ENCODE results near the gene ZMIZ2.

Gene ZMIZ2

DNA sequence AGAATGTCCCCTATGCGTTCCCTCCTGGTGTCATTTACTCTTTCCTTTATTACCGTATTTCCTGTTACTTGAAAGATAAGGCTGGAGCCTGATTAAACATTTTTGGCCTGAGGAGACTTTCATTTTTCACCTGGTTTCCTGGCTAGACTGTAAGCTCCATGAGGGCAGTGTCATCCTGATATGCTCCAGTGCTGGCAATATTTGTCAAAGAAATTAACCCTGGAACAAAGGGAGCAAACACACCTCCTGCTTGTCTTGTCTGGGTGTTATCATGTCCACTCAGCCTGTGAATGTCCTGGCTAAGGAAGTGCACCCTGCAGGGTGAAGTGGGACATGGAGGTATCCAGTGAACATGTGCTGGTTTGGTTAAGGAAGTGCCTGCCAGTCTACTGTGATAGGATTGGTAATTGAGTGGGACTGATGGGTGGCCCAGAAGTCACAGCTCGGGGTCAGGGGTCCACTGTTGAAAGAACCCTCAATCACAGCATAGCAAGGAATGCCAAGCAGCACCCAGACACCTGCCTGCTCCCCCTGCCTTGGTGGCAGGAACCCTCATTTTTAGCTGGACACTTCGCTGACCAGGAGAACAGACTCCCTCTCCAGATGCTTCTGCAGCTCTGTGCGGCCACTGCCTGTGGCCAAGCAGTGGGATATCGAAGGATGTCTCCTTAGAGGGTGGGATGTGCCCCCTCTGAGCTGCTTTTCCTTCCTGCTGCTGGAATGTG lies 26.9 kb downstream of the ZMIZ2 start:
- TF ChIP-seq, protein P1, sequence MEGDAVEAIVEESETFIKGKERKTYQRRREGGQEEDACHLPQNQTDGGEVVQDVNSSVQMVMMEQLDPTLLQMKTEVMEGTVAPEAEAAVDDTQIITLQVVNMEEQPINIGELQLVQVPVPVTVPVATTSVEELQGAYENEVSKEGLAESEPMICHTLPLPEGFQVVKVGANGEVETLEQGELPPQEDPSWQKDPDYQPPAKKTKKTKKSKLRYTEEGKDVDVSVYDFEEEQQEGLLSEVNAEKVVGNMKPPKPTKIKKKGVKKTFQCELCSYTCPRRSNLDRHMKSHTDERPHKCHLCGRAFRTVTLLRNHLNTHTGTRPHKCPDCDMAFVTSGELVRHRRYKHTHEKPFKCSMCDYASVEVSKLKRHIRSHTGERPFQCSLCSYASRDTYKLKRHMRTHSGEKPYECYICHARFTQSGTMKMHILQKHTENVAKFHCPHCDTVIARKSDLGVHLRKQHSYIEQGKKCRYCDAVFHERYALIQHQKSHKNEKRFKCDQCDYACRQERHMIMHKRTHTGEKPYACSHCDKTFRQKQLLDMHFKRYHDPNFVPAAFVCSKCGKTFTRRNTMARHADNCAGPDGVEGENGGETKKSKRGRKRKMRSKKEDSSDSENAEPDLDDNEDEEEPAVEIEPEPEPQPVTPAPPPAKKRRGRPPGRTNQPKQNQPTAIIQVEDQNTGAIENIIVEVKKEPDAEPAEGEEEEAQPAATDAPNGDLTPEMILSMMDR (IDR thresholded peaks at IDR 0.05; ENCODE audit: insufficient read depth, low read length, poor library complexity, severe bottlenecking): no peak
- TF ChIP-seq EZH2phosphoT487 (conservative IDR thresholded peaks at IDR 0.05; ENCODE audit: low read length): no peak
- Histone ChIP-seq H3F3A (ENCODE audit: insufficient read depth) (no peaks in the 10 kb centered on the region), H4K20me1 (ENCODE audit: low read depth, low read length) (no peaks in the 10 kb centered on the region)

DNA sequence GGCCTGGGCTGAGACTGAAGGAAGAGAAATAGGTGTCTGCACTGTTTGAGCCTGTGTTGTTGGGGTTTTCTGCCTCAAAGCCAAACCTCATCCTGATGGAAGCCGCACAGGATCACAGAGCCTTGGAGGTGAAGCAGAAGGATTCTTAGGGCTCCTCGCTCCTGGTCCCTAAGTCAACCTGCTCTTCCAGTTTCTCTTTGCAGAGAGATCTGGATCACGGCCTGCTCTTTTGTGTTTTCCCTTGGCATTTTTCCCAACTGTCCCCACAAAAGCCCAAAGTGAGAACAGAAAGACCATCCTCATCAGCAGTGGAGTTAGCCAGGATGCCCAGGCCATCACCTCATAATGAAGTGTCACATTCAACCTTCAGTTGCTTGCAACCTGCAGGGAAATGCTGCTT lies 27.6 kb downstream of the ZMIZ2 start:
- Histone ChIP-seq H3K4me2 (ENCODE audit: low read depth, low read length, poor library complexity, severe bottlenecking) (no peak overlapping the region), H3K4me3 (ENCODE audit: insufficient read depth, low read length, poor library complexity, severe bottlenecking) (no peak overlapping the region), H3K9me3 (ENCODE audit: insufficient read depth, low read length) (no peaks in the 10 kb centered on the region), H3K36me3 (ENCODE audit: low read length) (no peaks in the 10 kb centered on the region), H4K20me1 (ENCODE audit: low read depth, low read length) (no peaks in the 10 kb centered on the region), H3K9ac (ENCODE audit: low read length) (no peak overlapping the region), H2AFZ (ENCODE audit: low read depth, low read length, severe bottlenecking) (no peak overlapping the region), H3K27ac (ENCODE audit: low read depth, low read length) (no peak overlapping the region), H3K9me2 (replicated peaks; ENCODE audit: insufficient read depth, low read length) (no peaks in the 10 kb centered on the region), H3K79me2 (ENCODE audit: insufficient read depth, low read length) (no peaks in the 10 kb centered on the region), H3K27me3 (ENCODE audit: low read length) (no peaks in the 10 kb centered on the region), H3F3A (ENCODE audit: insufficient read depth) (no peaks in the 10 kb centered on the region)
- no peak for TF ChIP-seq EZH2phosphoT487 (conservative IDR thresholded peaks at IDR 0.05; ENCODE audit: low read length)
- TF ChIP-seq, protein P1 (IDR thresholded peaks at IDR 0.05; ENCODE audit: insufficient read depth, low read length, poor library complexity, severe bottlenecking): no peak

More for the DNA sequence above, 26.9 kb downstream of the ZMIZ2 start:
- Histone ChIP-seq H3K4me3 (ENCODE audit: insufficient read depth, low read length, poor library complexity, severe bottlenecking) (no peak overlapping the region), H3K27ac (ENCODE audit: low read depth, low read length) (no peak overlapping the region), H3K4me2 (ENCODE audit: low read depth, low read length, poor library complexity, severe bottlenecking) (no peak overlapping the region), H2AFZ (ENCODE audit: low read depth, low read length, severe bottlenecking) (no peak overlapping the region), H3K79me2 (ENCODE audit: insufficient read depth, low read length) (no peaks in the 10 kb centered on the region), H3K9ac (ENCODE audit: low read length) (no peak overlapping the region), H3K9me2 (replicated peaks; ENCODE audit: insufficient read depth, low read length) (no peaks in the 10 kb centered on the region), H3K27me3 (ENCODE audit: low read length) (no peaks in the 10 kb centered on the region), H3K36me3 (ENCODE audit: low read length) (no peaks in the 10 kb centered on the region), H3K9me3 (ENCODE audit: insufficient read depth, low read length) (no peaks in the 10 kb centered on the region)

DNA sequence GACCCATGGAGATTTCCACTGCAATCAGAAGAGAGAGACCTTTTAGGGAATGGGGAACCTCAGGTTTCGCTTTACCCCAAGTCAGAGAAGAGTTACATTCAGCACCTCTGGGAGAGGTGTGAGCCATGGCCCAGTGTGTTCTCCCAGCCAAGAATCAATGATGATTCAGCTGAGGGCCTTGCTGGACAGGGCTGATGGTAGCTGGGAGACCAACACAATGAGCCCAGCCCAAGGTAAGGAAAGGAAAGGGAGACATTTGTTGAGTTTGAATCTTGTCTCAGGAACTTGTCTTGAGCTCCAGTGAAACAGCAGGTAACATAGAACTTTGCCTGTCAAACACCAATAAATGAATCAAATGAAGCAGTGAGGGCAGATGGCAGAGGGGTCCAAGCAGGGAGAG lies 33.8 kb downstream of the ZMIZ2 start:
- no peaks in the 10 kb centered on the region for H3K9me2 ChIP-seq (replicated peaks; ENCODE audit: insufficient read depth, low read length)
- no peak overlapping the region for H3K27ac ChIP-seq (ENCODE audit: low read depth, low read length)
- H3K4me3 ChIP-seq (ENCODE audit: insufficient read depth, low read length, poor library complexity, severe bottlenecking): no peak overlapping the region
- H3K4me2 ChIP-seq (ENCODE audit: low read depth, low read length, poor library complexity, severe bottlenecking): no peak overlapping the region
- no peak overlapping the region for H3K9ac ChIP-seq (ENCODE audit: low read length)
- no peak for TF ChIP-seq EZH2phosphoT487 (conservative IDR thresholded peaks at IDR 0.05; ENCODE audit: low read length)
- TF ChIP-seq, protein P1 (IDR thresholded peaks at IDR 0.05; ENCODE audit: insufficient read depth, low read length, poor library complexity, severe bottlenecking): no peak
- no peaks in the 10 kb centered on the region for H4K20me1 ChIP-seq (ENCODE audit: low read depth, low read length)
- H3K36me3 ChIP-seq (ENCODE audit: low read length): no peaks in the 10 kb centered on the region
- no peaks in the 10 kb centered on the region for H3K79me2 ChIP-seq (ENCODE audit: insufficient read depth, low read length)
- H3K9me3 ChIP-seq (ENCODE audit: insufficient read depth, low read length): peaks cover 5% of the 10 kb centered on the region; the same call in 1 of the 2 replicates
- no peak overlapping the region for H2AFZ ChIP-seq (ENCODE audit: low read depth, low read length, severe bottlenecking)
- no peaks in the 10 kb centered on the region for H3F3A ChIP-seq (ENCODE audit: insufficient read depth)
- H3K27me3 ChIP-seq (ENCODE audit: low read length): no peaks in the 10 kb centered on the region

Data from SU-DHL-6 (cell line).